Hippocampal formation (tissue), 2 donors: Measurements from ENCODE around the gene TMCO1.
A peak's percentile ranks its signal among the peaks of the same experiment; 100 is the strongest.
"Not testable (repeated sequence)": the region's sequence is repeated elsewhere in the genome, so short reads cannot be mapped to it uniquely, and the experiment has no call there.

ENCODE experiments used
- DNase-seq, 2 donors: peaks; one replicate each; lab custom pipeline; 2025; lab: John Stamatoyannopoulos, UW

Gene TMCO1, protein sequence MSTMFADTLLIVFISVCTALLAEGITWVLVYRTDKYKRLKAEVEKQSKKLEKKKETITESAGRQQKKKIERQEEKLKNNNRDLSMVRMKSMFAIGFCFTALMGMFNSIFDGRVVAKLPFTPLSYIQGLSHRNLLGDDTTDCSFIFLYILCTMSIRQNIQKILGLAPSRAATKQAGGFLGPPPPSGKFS

DNA sequence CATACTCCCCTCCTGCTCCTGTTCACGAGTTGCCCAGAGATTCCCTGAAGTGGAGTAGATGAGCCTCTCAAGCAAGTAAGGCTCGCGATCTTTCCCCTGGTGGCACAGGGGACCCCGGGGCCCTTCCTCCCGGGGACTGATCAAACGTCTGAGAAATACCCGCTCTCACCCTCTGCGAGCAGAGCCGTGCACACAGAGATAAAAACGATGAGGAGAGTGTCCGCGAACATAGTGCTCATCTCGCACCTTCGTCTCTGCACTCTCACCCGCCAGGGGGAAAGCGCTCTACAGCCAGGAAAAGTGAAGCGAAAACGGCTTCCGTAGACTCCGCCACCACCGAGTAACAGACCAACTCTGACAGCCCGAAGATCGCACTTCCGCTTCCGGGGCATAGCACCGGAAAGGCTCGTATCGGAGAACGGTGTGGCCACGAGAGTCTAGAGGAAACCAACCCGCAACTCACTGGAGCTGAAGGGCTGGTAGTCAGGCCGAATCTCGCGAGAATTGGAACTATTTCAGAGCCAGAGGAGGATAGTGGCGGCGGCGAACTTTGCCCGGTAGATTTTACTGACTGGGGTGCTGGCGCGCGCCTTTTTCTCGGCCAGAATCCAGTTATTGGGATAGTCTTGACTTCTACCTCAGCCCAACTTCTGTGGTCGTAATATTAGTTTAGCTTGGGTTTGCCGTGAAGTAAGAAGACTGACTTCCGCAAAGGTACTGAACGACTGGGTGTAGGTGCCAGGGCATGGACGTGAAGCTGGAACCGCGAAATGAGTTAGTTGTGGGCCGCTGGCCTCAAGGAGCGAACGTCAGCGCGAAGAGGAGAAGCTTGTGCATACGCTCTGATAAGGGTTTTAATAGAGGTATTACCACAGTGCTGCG lies at the start of gene TMCO1:
Gene TMCO1 (minus strand): TSS at position 356 of the 882 bp plus-strand sequence. CDS start 117 bp downstream, at position 239.
- peak; percentile 93 to 96 for DNase-seq

DNA sequence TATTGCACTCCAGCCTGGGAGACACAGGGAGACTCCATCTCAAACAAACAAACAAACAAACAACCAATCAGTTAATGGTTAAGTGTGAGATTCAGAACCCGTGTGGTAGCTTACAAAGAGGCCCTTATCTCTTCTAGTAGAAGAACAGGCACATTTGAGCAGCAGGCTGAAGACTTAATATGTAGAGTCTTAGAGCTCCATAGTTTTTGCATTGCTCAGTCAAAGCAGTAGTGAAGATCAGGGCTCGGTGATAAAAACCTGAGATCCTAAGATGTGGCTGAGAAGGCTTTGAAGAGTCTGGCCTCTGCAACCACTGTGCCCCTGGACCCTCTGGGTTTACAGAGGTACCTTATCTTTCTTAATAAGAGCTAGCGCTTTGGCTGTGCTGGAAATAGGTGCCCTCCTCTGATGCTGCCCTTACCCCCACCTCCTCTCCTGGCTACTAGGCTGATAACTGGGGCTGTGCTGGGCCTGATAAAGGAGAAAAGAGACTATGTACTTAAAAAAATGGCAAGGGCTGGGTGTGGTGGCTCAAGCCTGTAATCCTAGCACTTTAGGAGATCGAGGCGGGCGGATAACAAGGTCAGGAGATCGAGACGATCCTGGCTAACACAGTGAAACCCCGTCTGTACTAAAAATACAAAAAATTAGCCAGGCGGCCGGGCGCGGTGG lies 48.3 kb upstream of the TMCO1 start:
- no peak for DNase-seq

GRCh38 chr1:165816157-165816556 lies 47.5 kb upstream of the TMCO1 start:
- no peak for DNase-seq

GRCh38 chr1:165815725-165816124 lies 47.1 kb upstream of the TMCO1 start:
- no peak for DNase-seq

GRCh38 chr1:165807613-165808012 lies 38.9 kb upstream of the TMCO1 start:
- no peak for DNase-seq

DNA sequence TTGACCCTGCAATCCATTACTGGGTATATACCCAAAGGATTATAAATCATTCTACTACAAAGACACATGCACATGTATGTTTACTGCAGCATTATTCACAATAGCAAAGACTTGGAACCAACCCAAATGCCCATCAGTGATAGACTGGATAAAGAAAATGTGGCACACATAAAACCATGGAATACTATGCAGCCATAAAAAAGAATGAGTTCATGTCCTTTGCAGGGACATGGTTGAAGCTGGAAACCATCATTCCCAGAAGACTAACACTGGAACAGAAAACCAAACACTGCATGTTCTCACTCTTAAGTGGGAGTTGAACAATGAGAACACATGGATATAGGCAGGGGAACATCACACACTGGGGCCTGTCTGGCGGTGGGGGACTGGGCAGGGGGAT lies 35.8 kb upstream of the TMCO1 start:
- not testable (repeated sequence) for DNase-seq

DNA sequence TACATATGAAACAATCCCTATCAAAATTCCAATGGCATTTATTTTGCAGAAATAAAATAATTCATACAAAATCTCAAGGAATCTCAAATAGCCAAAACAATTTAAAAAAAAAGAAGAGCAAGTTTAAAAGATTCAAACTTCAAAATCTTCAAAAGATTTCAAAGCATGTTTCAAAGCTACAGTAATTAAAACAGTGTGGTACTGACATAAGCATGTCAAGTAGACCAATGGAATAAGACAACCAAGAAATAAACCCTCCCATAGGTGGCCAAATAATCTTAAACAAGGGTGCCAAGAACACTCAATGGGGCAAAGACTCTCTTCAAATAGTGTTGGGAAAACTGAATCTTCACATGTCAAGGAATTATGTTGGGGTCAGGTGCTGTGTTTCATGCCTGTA lies 30.7 kb upstream of the TMCO1 start:
- no peak for DNase-seq

DNA sequence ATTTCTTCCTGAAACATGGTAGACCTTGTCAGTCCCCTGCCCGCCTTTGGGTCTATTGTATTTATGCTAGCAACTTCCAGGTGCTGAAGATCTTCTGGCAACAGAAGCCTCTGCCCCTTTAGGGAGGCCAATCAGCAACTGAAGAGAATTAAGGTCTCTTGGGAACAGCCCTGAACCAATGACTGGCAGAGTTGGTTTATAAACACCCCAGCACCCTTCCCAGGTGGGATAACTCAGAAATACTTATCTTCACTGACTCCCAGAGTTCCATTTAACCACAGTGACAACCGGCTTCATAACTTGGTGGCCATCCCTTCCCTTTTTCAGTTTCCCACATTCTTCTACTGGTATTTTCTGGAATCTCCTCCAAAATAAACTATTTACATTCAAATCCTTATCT lies 27.2 kb upstream of the TMCO1 start:
- DNase-seq, result no peak

DNA sequence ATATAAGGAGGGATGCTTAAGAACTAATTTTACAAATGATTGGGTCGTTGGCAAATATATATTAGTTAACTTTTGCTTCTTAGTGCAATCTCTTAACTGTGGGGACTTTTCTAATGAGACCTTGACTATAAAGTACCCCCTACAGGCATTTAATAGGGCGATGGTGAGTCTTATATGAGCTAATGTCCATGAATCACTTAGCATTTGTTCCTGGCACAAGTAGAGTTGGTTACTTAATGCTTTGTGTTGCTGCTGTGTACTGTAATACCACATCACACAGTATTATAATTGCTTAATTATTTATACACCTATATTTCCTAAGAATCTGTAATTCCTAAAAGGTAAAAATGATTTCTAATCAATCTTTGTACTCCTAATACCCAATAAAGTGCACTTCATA lies 25.3 kb upstream of the TMCO1 start:
- no peak for DNase-seq

GRCh38 chr1:165787741-165788140 lies 19.1 kb upstream of the TMCO1 start:
- DNase-seq, result no peak

DNA sequence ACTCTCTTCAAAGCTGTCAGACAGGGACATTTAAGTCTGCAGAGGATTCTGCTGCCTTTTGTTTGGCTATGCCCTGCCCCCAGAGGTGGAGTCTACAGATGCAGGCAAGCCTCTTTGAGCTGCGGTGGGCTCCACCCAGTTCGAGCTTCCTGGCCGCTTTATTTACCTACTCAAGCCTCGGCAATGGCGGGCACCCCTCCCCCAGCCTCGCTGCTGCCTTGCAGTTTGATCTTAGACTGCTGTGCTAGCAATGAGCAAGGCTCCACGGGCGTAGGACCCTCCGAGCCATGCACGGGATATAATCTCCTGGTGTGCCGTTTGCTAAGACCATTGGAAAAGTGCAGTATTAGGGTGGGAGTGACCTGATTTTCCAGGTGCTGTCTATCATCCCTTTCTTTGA lies 14.9 kb upstream of the TMCO1 start:
- not testable (repeated sequence) for DNase-seq

- DNase-seq, result not testable (repeated sequence)
These were observed 9.5 kb upstream of the TMCO1 start for GRCh38 chr1:165778197-165778596.

DNA sequence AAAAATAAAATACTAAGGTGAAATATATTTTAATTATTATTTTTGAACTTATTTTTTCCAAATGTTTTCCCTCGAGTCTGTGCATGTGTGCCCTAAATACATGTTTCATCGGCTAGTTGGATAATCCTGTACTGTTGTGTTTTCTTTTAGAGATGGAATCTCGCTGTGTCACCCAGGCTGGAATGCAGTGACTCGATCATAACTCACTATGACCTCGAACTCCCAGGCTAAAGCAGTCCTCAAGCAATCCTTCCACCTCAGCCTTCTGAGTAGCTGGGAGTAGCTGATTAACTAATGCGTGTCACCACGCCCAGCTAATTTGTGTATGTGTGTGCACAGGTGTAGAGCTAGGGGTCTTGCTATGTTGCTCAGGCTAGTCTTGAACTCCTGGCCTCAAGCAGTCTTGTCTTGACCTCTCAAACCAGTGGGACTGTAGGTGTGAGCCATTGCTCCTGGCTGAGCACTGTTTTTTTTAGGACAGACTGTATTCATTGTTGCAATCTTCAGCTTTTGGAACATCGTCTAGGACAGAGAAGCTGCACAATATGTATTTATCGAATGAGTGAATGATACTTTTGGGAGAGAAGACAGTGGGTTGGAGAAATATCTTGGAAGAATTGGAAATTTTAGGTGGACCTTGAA lies 4.8 kb upstream of the TMCO1 start:
- DNase-seq, result no peak

DNA sequence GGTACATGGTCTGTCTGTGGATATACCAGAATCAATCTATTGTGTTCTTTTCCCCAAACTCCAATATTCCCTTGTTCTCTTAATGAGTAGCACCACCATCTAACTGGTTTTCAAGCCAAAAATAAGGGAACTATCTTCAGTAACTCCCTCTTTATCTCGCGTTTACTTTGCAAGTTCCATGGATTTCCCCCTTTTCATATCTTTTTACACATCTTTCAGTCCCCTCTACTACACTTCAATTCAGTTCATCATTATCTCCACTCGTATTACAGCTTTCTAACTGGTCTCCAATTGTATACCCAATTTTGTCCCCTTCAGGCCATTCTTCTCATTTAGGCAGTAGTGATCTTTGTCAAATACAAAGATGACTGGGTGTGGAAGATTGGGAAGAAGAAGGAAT lies 4.1 kb upstream of the TMCO1 start:
- no peak for DNase-seq

DNA sequence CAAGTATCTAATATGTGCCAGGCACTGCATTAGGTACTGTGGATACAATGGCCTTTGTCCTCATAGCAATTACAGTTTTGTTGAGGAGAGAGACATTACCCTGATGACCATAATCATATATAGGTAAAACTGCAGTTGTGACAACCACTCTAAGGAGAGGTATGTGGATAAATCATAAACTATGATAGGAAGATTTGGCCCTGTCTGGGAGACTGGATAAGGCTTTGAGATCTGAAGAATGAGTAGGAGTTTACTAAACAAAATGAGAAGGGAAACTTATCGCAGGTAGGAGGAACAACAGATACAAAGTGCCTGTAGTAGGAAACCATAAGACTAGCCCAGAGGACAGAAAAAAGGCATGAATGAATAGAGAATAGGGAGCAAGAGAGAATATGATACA lies 4.4 kb downstream of the TMCO1 start:
- DNase-seq, result no peak

DNA sequence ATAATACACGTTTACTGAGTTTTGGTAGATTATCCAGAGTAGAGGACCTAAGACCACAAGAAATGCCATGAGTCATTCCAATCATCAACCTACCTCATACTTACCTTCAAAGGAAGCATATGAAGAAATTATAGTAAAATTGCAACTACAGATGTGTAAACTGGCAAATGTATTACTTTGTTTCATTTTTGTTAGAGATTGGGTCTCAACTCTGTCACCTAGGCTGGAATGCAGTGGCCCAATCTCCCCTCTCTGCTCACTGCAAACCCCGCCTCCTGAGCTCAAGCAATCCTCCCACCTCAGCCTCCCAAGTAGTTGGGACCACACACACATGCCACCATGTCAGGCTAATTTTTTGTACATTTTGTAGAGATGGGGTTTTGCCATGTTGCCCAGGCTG lies 5.2 kb downstream of the TMCO1 start:
- DNase-seq, result no peak

DNA sequence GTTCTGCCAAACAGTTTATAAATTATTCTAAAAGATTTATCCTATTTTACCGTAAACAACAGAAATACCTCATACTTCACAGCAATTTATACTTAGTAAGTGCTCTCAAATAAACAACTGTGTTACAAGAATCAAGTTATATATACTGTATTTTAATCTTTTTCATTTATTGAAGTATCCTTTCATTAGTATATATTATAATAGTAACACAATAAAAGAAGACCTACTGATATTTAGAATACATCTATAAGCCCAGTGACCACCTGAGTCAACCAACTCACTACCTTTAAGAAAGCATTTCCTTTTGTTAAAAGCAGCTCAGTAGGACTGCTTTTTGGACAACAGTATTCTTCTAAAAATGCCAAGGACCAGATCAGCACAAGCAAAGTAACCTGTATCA lies 5.9 kb downstream of the TMCO1 start:
- DNase-seq, result no peak

GRCh38 chr1:165759095-165759494 lies 9.6 kb downstream of the TMCO1 start:
- no peak for DNase-seq

GRCh38 chr1:165755393-165756010 lies 13.2 kb downstream of the TMCO1 start:
- DNase-seq, result no peak

DNA sequence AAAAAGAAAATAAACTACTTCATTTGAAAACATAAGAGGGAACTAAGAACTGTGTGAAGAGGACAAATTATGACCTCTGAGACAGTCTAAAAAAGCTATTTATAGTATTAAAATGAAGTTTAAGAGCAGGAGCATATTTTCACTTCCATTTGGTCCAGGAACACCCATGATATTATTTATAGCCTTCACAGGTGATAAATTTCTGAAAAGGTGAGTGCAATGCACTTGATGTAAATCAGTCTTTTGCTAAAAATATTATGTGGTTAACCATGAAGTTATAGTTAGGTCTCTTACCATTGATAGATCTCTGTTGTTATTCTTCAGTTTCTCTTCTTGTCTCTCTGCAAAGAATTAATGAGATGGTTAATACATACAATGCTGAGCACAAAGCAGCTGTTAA lies 14.7 kb downstream of the TMCO1 start:
- no peak for DNase-seq

DNA sequence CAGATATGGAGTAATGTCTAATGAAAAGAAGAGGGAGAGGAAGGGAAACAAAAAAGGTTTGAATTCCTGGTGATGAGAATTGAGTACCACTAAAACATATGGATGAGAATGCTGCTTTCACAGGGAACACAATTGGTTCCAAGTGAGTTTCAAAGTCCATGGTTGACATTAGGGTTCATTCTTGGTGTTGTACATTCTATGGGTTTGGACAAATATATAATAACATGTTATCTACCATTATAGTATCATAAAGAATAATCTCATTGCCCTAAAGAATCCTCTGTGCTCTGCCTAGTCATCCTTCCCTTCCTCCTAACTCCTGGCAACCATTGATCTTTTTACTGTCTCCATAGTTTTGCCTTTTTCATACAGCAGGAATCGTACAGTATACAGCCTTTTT lies 20.1 kb downstream of the TMCO1 start:
- no peak for DNase-seq
